ENCODE results near the gene PARD6A.
A peak's percentile ranks its signal among the peaks of the same experiment; 100 is the strongest.

The PARD6A gene

DNA sequence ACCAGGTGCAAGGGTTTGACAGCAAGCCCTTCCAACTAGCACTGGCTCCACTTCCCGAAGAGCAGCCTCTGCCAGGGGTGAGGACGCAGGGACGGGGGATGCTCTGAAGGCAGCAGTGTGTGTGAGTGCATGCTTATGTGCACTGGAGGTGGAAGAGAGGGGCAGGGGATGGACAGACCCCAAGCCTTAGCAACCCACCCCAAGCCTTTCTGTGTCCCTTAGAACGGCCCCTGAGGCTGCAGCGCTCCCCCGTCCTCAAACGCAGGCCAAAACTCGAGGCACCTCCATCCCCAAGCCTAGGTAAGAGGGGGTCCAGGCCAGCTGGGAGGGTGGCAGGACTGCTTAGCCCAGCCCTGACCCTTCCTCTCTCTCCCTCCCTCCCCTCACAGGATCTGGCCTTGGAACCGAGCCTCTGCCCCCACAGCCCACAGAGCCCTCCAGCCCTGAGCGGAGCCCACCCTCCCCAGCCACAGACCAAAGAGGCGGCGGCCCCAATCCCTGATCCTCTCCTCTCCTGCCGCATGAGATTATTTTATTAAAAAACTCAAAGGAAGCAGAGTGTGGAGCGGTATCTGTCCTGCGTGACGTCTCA, 3.6 kb upstream of the PARD6A start:
- TF ChIP-seq, protein P1, sequence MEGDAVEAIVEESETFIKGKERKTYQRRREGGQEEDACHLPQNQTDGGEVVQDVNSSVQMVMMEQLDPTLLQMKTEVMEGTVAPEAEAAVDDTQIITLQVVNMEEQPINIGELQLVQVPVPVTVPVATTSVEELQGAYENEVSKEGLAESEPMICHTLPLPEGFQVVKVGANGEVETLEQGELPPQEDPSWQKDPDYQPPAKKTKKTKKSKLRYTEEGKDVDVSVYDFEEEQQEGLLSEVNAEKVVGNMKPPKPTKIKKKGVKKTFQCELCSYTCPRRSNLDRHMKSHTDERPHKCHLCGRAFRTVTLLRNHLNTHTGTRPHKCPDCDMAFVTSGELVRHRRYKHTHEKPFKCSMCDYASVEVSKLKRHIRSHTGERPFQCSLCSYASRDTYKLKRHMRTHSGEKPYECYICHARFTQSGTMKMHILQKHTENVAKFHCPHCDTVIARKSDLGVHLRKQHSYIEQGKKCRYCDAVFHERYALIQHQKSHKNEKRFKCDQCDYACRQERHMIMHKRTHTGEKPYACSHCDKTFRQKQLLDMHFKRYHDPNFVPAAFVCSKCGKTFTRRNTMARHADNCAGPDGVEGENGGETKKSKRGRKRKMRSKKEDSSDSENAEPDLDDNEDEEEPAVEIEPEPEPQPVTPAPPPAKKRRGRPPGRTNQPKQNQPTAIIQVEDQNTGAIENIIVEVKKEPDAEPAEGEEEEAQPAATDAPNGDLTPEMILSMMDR (conservative IDR thresholded peaks at IDR 0.05; ENCODE audit: low read depth): no peak
- peak overlapping the region; percentile 16; the same call in 1 of the 2 replicates for H3K27ac ChIP-seq
- CTCF ChIA-PET: interaction anchor here (0.6 kb wide), 1 partner anchor 191 kb away, joined by 4 read pairs; no protein-coding TSS in a partner anchor
- POLR2A ChIA-PET (ENCODE audit: low non-redundant PET): no interaction called here
- DNase-seq (ENCODE audit: low spot score): no peak

DNA sequence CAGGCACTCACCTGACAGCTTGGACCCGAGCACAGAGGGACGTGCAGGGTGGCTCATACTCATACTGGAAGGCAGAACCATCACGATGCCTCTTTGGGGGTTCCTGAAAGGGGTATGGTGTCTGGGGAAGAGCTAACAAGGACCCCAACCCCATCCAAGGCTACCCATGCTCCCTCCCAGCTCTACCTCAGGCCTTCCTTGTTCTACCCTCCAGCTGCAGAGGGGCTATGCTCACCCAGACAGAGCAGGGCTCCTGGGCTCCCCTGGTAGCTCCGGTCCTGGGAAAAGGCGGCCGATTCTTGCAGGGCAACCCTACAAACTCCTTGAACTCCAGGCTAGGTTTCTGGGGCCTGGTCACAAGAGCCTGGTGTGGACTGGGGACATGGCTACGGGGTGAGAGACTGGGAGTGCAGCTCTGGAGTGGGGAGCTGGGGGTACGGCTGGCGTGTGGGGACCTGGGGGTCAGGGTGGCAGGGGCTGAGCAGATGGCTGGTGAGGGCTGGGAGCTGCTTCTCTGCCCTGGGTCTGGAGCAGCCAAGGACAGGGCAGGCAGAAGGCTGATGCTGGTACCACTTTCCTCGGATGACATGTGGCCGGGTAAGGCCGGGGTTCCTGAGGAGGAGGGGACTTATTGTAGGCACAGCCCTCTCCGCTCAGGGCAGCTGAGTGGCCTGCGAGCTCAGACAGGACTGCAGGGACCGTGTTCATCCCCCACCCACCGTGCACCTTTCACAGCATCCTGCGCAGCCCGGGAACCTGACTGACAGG, 2.8 kb upstream of the PARD6A start:
- DNase-seq (ENCODE audit: low spot score): no peak
- ChIA-PET CTCF (interaction anchor here (0.6 to 1.2 kb wide), 3 partner anchors 12 to 192 kb away, joined by 3 to 4 read pairs (median 4); no protein-coding TSS in a partner anchor), POLR2A (ENCODE audit: low non-redundant PET) (no interaction called here)
- H3K27ac ChIP-seq: peak overlapping the region; percentile 16; the same call in 1 of the 2 replicates
- TF ChIP-seq, protein P1 (conservative IDR thresholded peaks at IDR 0.05; ENCODE audit: low read depth): no peak

DNA sequence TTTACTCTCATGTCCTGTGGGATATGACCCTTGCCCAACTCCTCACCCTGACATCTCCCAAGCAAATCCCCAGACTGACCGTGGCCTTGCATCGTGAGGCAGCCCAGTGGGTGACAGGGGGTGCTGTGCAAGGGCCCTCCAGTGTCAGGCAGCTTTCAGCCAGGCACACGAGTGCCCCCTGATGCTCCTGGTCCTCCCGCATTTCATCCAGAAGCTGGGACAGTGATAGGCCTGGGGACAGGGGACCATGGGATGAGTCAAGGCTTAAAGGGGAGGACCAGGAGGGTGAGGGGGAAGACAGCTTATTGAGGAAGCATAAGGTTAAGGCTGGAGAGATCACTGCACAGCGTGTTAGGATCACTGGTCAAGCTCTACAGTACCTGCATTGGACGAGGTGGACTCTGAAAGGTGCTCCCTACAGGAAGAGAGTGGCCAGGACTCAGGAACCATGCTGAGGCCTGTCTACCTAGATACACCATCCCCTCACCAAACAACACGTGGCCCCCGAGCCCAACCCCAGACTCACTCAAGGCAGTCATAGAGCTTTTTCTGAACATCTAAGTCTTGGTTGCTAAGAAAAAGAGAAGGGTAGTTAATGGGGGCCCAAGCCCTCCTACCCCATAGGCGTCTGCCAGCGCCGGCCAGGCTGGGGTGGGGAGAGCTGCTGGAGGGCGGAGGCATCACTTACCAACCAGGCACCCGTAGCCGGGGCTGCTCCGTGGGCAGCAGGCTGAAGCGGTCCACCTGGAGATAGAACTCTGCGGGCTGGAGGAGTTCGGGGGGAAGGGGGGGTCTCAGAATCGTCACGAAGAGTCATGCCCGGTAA, 1.7 kb upstream of the PARD6A start:
- ChIA-PET POLR2A (ENCODE audit: low non-redundant PET) (no interaction called here), CTCF (interaction anchor here (0.6 to 1.2 kb wide), 4 partner anchors 14 to 155 kb away, joined by 3 to 4 read pairs (median 4); partner anchors contain the start of gene CTCF)
- DNase-seq (ENCODE audit: low spot score): no peak
- TF ChIP-seq, protein P1 (conservative IDR thresholded peaks at IDR 0.05; ENCODE audit: low read depth): no peak
- peak overlapping the region; percentile 92 for H3K27ac ChIP-seq

DNA sequence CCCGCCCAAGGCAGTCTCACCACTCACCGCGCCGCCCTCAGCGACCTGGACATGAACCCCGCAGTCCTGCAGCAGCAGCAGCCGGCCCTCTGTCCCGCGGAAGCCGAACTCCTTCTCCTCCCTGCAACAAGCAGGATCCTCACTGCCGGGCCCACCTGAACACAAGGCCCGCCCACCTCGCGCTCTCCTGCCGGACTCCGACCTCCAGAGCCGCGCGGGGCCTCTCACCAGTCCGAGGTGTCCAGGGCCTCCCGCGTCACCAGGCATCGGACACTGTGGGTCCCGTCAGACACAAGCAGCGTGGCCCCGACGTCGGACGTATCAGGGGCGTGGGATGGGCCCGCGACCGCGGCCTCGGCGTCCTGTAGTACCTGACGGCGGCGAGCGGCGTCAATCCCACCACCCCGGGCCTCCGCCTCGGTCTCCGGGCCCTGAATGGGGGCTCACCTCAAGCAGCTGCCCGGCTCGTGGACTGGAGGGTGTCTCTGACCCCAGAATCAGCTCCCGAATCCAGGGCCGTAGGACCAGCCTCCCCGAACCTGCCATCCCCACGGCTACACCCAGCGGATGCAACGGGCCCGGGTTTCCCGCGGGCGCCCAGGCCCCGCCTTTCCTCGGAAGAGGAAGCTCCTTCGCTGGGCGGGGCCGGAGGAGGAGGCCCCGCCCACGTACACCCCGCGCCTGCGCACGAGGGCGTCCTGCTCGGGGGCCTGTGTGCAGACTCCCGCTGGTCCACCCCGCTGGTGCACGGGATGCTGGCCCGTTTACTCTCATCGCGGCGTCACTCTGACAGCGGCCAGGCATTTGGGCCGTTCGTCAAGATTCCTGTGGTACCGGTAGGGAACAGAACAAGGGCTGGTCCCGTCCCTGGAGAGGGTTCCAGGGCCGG, 841 bp upstream of the PARD6A start, which contains the start of gene ACD:
Gene ACD (minus strand): TSS at position 586 of the 889 bp plus-strand sequence. CDS start 40 bp downstream, at position 546.
- ChIA-PET CTCF (interaction anchor here (1.0 to 1.1 kb wide), 2 partner anchors 16 to 97 kb away, joined by 3 to 4 read pairs; partner anchors contain the start of gene CTCF), POLR2A (ENCODE audit: low non-redundant PET) (no interaction called here)
- H3K27ac ChIP-seq: peak within 1 kb of the TSS; percentile 92
- TF ChIP-seq, protein P1 (conservative IDR thresholded peaks at IDR 0.05; ENCODE audit: low read depth): no peak
- DNase-seq (ENCODE audit: low spot score): peak; percentile 98

DNA sequence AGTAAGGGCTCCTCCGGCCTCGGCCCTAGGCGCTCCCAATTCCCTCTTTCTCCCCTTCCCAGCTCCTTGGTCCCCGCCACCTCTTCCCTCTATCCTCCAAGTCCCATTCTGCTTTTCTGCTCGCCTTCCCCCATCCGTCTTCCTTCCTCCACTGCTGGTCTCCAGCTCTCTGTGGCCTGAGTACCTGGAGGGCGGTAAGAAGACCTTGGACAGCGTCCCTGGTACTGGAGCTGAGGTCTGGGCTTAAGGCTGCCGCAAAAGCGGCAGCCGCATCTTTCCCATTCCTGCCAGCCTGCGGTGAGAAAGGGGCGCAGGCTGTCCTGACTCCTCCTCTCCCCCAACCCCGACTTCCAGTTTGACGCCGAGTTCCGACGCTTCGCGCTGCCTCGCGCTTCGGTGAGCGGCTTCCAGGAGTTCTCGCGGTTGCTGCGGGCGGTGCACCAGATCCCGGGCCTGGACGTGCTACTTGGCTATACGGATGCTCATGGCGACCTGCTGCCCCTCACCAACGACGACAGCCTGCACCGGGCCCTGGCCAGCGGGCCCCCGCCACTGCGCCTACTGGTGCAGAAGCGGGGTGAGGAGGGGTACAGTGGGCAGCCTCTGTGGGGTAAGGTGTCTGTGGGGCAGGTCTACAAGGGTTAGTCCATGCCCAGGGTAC, 471 bp downstream of the PARD6A start:
- DNase-seq (ENCODE audit: low spot score): peak; percentile 41
- ChIA-PET POLR2A (ENCODE audit: low non-redundant PET) (no interaction called here), CTCF (interaction anchor here (0.6 to 1.0 kb wide), 3 partner anchors 12 to 344 kb away, joined by 3 to 5 read pairs (median 3); no protein-coding TSS in a partner anchor)
- H3K27ac ChIP-seq: peak overlapping the region; percentile 92
- TF ChIP-seq, protein P1 (conservative IDR thresholded peaks at IDR 0.05; ENCODE audit: low read depth): no peak

Data from RWPE1 (cell line).